ENCODE measurements around the gene KCNG2. TPM values are rescaled to one million over a fixed set of nuclear protein-coding genes. Genes with fewer than 3 reads are reported as not detected.
A peak's percentile ranks its signal among the peaks of the same experiment; 100 is the strongest.

The KCNG2 gene
- total and polyA plus RNA-seq, 2 of the 13 experiments (the other 11 are each of a cell fraction or from before 2014, with no cell fraction given), result not detected

DNA sequence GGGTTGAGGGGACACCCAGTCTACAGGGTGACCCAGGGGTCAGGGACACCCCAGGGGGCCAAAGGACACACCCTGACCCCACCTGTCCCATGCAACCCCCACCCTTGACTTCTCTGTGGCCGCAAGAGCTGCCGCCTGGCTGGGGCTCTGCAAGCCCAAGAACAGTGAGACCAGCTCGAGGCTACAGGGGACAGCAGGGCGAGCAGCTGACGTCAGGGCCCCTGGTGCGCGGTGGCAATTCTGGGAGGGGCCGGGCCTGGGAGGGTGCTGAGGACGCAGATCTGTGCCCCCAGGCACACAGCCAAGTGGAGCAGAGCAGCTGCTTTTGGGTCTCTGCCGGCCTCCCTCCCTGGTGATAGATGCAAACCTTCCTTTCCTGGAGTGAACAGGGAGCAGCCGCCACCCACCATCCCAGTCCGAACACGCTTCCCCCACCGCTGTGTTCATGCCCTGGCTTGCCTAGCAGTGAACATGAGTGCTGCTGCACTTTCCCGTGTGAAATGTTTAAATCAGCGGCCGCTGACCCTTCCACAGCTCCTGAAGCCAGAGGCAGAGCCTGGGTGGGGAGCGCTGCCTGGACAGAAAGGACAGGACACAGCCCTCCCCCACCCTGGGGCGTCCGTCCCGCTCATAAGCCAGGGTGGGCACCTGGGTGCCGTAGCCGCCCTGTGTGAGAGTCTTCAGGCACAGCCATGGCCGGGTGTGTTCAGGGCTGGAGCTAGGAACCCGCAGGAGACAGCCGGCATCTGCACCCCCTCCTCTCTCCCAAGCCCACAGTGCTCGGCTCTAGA is 106.8 kb downstream of the KCNG2 start:
- WGBS (ENCODE audit: low lambda C conversion rate), result 96% methylated on average over 7 of the region's 27 CpGs
- no peak for ATAC-seq
- no TSS peak for BruUV-seq (replicated peaks)
- Histone ChIP-seq H4K20me1 (ENCODE audit: insufficient read depth, low read length) (peaks cover 12% of the 10 kb centered on the region; the same call in 1 of the 2 replicates), H3K79me2 (ENCODE audit: insufficient read depth, low read length) (no peaks in the 10 kb centered on the region), H3K9me3 (ENCODE audit: low read length) (no peaks in the 10 kb centered on the region), H2AFZ (ENCODE audit: low read length) (no peak overlapping the region), H3K4me1 (ENCODE audit: insufficient read depth, low read length) (no peaks in the 10 kb centered on the region), H3K27ac (ENCODE audit: extremely low read length, insufficient read depth, low read length) (no peak overlapping the region), H3K9ac (ENCODE audit: insufficient read depth, low read depth, low read length) (no peak overlapping the region), H3K27me3 (ENCODE audit: control insufficient read depth in 1 of 2, insufficient read depth in 2 of 2, low read length in 2 of 2) (no peaks in the 10 kb centered on the region), H3K36me3 (replicated peaks in 1 of 2; ENCODE audit: control insufficient read depth in 1 of 2, insufficient read depth in 2 of 2, low read length in 2 of 2) (peaks cover 3 to 15% of the 10 kb centered on the region in 2 experiments; a peak in 3 of 5 replicates), H3K4me2 (ENCODE audit: low read depth, low read length) (no peak overlapping the region), H3K4me3 (replicated peaks in 1 of 3; ENCODE audit: insufficient read depth in 1 of 3, low read depth in 2 of 3, low read length in 3 of 3) (no peak overlapping the region)
- ChIA-PET POLR2A (interaction anchor here (0.6 kb wide), 1 partner anchor 129 kb away, joined by 3 read pairs; no protein-coding TSS in a partner anchor), CTCF (ENCODE audit: low intra/inter-chr PET ratio, low total read pairs) (no interaction called here)
- in situ Hi-C loops (cut with HindIII; ENCODE audit: extremely low pct_ligation_motif_present, low pct_unique_long_range_greater_than_20kb) (no loop called here), intact Hi-C loops (cut with micrococcal nuclease; ENCODE audit: unreplicated experiment) (no loop called here)
- no peak for FAIRE-seq
- no peak for DNase-seq (ENCODE audit: low spot score)
- TF ChIP-seq SMAD3 (CRISPR knock-in tag; IDR thresholded peaks at IDR 0.05), result no peak
- peak; percentile 61 for TF ChIP-seq AGO2 (optimal IDR thresholded peaks at IDR 0.05; ENCODE audit: low read depth, low read length)

- H3K4me1 ChIP-seq (ENCODE audit: insufficient read depth, low read length), result no peaks in the 10 kb centered on the region
- DNase-seq (ENCODE audit: low spot score), result no peak
- no peaks in the 10 kb centered on the region for H3K27me3 ChIP-seq (ENCODE audit: control insufficient read depth in 1 of 2, insufficient read depth in 2 of 2, low read length in 2 of 2)
- intact Hi-C loops (cut with micrococcal nuclease; ENCODE audit: unreplicated experiment) (no loop called here), in situ Hi-C loops (cut with HindIII; ENCODE audit: extremely low pct_ligation_motif_present, low pct_unique_long_range_greater_than_20kb) (no loop called here)
- ChIA-PET POLR2A (interaction anchor here (0.6 kb wide), 1 partner anchor 128 kb away, joined by 3 read pairs; no protein-coding TSS in a partner anchor), CTCF (ENCODE audit: low intra/inter-chr PET ratio, low total read pairs) (no interaction called here)
- no peak overlapping the region for H2AFZ ChIP-seq (ENCODE audit: low read length)
- no peak overlapping the region for H3K4me2 ChIP-seq (ENCODE audit: low read depth, low read length)
- TF ChIP-seq RBFOX2 (IDR thresholded peaks at IDR 0.05; ENCODE audit: low read depth, low read length), result no peak
- no peak for TF ChIP-seq ZNF280B (CRISPR knock-in tag; IDR thresholded peaks at IDR 0.05; ENCODE audit: borderline replicate concordance)
- TF ChIP-seq RBM22 (optimal IDR thresholded peaks at IDR 0.05; ENCODE audit: low read length), result peak; percentile 46
- no peak for TF ChIP-seq EEA1 (CRISPR knock-in tag; IDR thresholded peaks at IDR 0.05; ENCODE audit: borderline replicate concordance)
- no peak for TF ChIP-seq ZNF7 (CRISPR knock-in tag; IDR thresholded peaks at IDR 0.05)
- H3K27ac ChIP-seq (ENCODE audit: extremely low read length, insufficient read depth, low read length), result no peak overlapping the region
- no peaks in the 10 kb centered on the region for H3K9me3 ChIP-seq (ENCODE audit: low read length)
- no peak overlapping the region for H3K4me3 ChIP-seq (replicated peaks in 1 of 3; ENCODE audit: insufficient read depth in 1 of 3, low read depth in 2 of 3, low read length in 3 of 3)
- H3K36me3 ChIP-seq (replicated peaks in 1 of 2; ENCODE audit: control insufficient read depth in 1 of 2, insufficient read depth in 2 of 2, low read length in 2 of 2), result peaks cover 3 to 15% of the 10 kb centered on the region in 2 experiments; a peak in 3 of 5 replicates
- H3K9ac ChIP-seq (ENCODE audit: insufficient read depth, low read depth, low read length), result no peak overlapping the region
- ATAC-seq, result no peak
- H4K20me1 ChIP-seq (ENCODE audit: insufficient read depth, low read length), result peaks cover 10% of the 10 kb centered on the region; the same call in 1 of the 2 replicates
- BruUV-seq (replicated peaks), result no TSS peak
- no peak for FAIRE-seq
- H3K79me2 ChIP-seq (ENCODE audit: insufficient read depth, low read length), result no peaks in the 10 kb centered on the region
- WGBS (ENCODE audit: low lambda C conversion rate), result 97% methylated on average over 16 of the region's 21 CpGs
These were observed 107.7 kb downstream of the KCNG2 start for GRCh38 chr18:79905389-79905911.

Data from HepG2 (cell line).